GM12891 (cell line): ENCODE results near the gene INSR.

Source experiments
- PAX5 ChIP-seq: IDR thresholded peaks from 2 replicates; pipeline ENCODE4 v1.6.1; 2011; ENCODE audit warnings: low read length, moderate library complexity, mild to moderate bottlenecking; ENCODE audit not compliant: insufficient read depth, severe bottlenecking
- POLR2A ChIP-seq: IDR thresholded peaks from 2 replicates; pipeline ENCODE4 v1.6.1; 2011; ENCODE audit warnings: low read depth, low read length, control low read depth
- POLR2AphosphoS5 ChIP-seq: IDR thresholded peaks from 2 replicates; pipeline ENCODE4 v1.6.1; 2011; ENCODE audit warnings: low read depth, low read length, control low read depth
- TAF1 ChIP-seq: IDR thresholded peaks from 2 replicates; pipeline ENCODE4 v1.6.1; 2011; ENCODE audit warnings: low read depth, low read length, control low read depth

DNA sequence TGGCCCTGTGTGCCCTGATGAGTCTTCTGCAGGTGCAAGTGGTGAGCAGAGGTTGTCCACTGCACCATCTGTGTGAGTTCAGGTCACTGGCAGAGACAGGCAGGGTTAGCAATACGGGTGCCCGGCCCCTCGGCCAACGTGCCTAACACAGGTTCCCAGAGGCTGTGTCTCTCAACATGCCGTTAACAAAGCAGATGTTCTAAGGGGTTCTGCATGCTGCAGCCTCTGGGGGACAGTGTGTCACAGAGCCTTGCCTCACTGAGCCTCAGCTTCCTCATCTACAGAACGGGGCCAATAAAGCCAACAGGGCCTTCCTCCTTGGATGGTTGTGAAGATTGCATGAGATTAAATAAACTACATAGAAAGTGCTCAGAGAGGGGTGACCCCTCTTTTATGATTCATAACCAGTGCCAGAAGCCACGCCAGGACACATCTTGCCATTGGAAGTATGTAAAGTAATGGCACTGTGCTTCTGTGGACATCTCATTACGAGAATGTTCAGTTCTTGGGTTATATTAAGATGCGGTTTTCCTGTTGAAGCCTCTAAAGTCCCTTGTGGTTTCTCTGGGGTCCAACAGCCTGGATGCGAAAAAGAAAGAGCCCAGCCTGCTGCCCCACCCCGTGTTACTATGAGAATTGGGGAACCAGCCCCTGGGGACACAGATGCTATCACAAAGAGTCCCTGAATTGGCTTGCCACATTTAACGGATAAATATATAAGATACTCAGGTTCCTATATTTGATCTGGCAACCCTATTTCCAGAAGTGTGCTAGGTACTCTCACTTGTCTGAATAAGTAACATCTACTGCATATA lies 43.4 kb upstream of the INSR start:
- TF ChIP-seq POLR2A: peak; percentile 62; the same call in 1 of the 2 replicates
- peak; percentile 72 for TF ChIP-seq POLR2AphosphoS5
- TF ChIP-seq PAX5: no peak
- no peak for TF ChIP-seq TAF1
